OCI-LY3 (cell line): ENCODE measurements around the gene VAT1L.

ENCODE experiments used
- H2AFZ ChIP-seq: fragments of 200-600, 300-600 bp; shearing (Covaris generic); 2 replicates; pipeline ENCODE4 v1.6.0; 2014; ENCODE audit warnings: antibody characterized with exemption, low read depth, low read length
- H3K27ac ChIP-seq: fragments of 200-600, 300-600 bp; sonication (generic); 2 replicates; pipeline ENCODE4 v1.5.1; 2014; ENCODE audit warnings: mild to moderate bottlenecking, low read length, moderate library complexity, mixed read lengths
- H3K27me3 ChIP-seq: fragments of 200-600, 300-600 bp; sonication (generic); 2 replicates; pipeline ENCODE4 v1.6.1; 2014; ENCODE audit warnings: low read depth, low read length, mixed read lengths
- H3K36me3 ChIP-seq: fragments of 200-600, 300-600 bp; sonication (generic); replicated peaks from 2 replicates; pipeline ENCODE3; 2014; ENCODE audit warnings: low read depth, low read length, mixed read lengths
- H3K4me1 ChIP-seq: fragments of 300-600, 200-600 bp; sonication (generic); 2 replicates; pipeline ENCODE4 v1.6.1; 2014; ENCODE audit warnings: low read length, mixed read lengths
- H3K4me2 ChIP-seq: fragments of 200-600, 300-600 bp; sonication (generic); 2 replicates; pipeline ENCODE4 v1.6.1; 2014; ENCODE audit warnings: low read length, mixed read lengths
- H3K4me3 ChIP-seq: fragments of 300-600, 200-600 bp; sonication (generic); 2 replicates; pipeline ENCODE4 v1.5.1; 2014; ENCODE audit warnings: antibody characterized with exemption, mild to moderate bottlenecking, low read length, moderate library complexity
- H3K79me2 ChIP-seq: fragments of 300-600, 200-600 bp; shearing (Covaris generic); 2 replicates; pipeline ENCODE4 v1.6.1; 2014; ENCODE audit warnings: mild to moderate bottlenecking, low read length, mixed read lengths
- H3K9ac ChIP-seq: fragments of 300-600, 200-600 bp; shearing (Covaris generic); 2 replicates; pipeline ENCODE4 v1.6.0; 2014; ENCODE audit warnings: mild to moderate bottlenecking, low read length, moderate library complexity
- H3K9me3 ChIP-seq: fragments of 200-600, 300-600 bp; shearing (Covaris generic); 2 replicates; pipeline ENCODE4 v1.6.1; 2014; ENCODE audit warnings: low read length, mixed read lengths; ENCODE audit not compliant: insufficient read depth
- H4K20me1 ChIP-seq: fragments of 200-600, 300-600 bp; sonication (generic); 2 replicates; pipeline ENCODE4 v1.6.1; 2016; ENCODE audit warnings: low read length, mixed read lengths; ENCODE audit not compliant: insufficient read depth
- CTCF ChIP-seq: fragments of 200-600, 300-600 bp; sonication (generic); IDR thresholded peaks from 2 replicates; pipeline ENCODE4 v1.5.1; 2014; ENCODE audit warnings: antibody characterized with exemption, low read length, low read depth
- EZH2phosphoT487 ChIP-seq: fragments of 200-600 bp; shearing (Covaris generic); IDR thresholded peaks from 2 replicates; pipeline ENCODE4 v1.6.1; 2018; ENCODE audit warnings: antibody characterized with exemption, mixed run types, low read depth

VAT1L gene

GRCh38 chr16:77761204-77761603, 27.2 kb upstream of the VAT1L start:
- no peaks in the 10 kb centered on the region for H3K36me3 ChIP-seq
- H3K9ac ChIP-seq = no peak overlapping the region
- no peak overlapping the region for H3K4me3 ChIP-seq
- no peak for TF ChIP-seq EZH2phosphoT487
- no peak for TF ChIP-seq CTCF
- no peak overlapping the region for H3K4me2 ChIP-seq
- no peak overlapping the region for H2AFZ ChIP-seq
- no peaks in the 10 kb centered on the region for H3K79me2 ChIP-seq
- no peaks in the 10 kb centered on the region for H4K20me1 ChIP-seq
- no peaks in the 10 kb centered on the region for H3K9me3 ChIP-seq
- no peaks in the 10 kb centered on the region for H3K4me1 ChIP-seq
- peaks cover under 1% of the 10 kb centered on the region; the same call in 1 of the 2 replicates for H3K27me3 ChIP-seq
- H3K27ac ChIP-seq = no peak overlapping the region

GRCh38 chr16:77762262-77762661, 26.1 kb upstream of the VAT1L start:
- Histone ChIP-seq H3K79me2 (no peaks in the 10 kb centered on the region), H3K9ac (no peak overlapping the region), H3K27ac (no peak overlapping the region), H3K36me3 (no peaks in the 10 kb centered on the region), H4K20me1 (no peaks in the 10 kb centered on the region), H3K4me1 (no peaks in the 10 kb centered on the region), H3K4me2 (no peak overlapping the region), H3K27me3 (no peaks in the 10 kb centered on the region), H2AFZ (no peak overlapping the region), H3K9me3 (no peaks in the 10 kb centered on the region), H3K4me3 (no peak overlapping the region)
- TF ChIP-seq CTCF (no peak), EZH2phosphoT487 (no peak)

GRCh38 chr16:77763994-77764393, 24.4 kb upstream of the VAT1L start:
- Histone ChIP-seq H2AFZ (no peak overlapping the region), H3K27me3 (peaks cover 7% of the 10 kb centered on the region), H3K9ac (no peak overlapping the region), H3K9me3 (no peaks in the 10 kb centered on the region), H4K20me1 (no peaks in the 10 kb centered on the region), H3K4me3 (no peak overlapping the region), H3K27ac (no peak overlapping the region), H3K36me3 (no peaks in the 10 kb centered on the region), H3K79me2 (no peaks in the 10 kb centered on the region), H3K4me2 (no peak overlapping the region), H3K4me1 (no peaks in the 10 kb centered on the region)
- no peak for TF ChIP-seq EZH2phosphoT487

- no peak for TF ChIP-seq CTCF
- TF ChIP-seq EZH2phosphoT487 = no peak
- no peak overlapping the region for H3K4me2 ChIP-seq
- H3K27ac ChIP-seq = no peak overlapping the region
- no peak overlapping the region for H3K4me3 ChIP-seq
- H3K27me3 ChIP-seq = peaks cover 16% of the 10 kb centered on the region
- no peaks in the 10 kb centered on the region for H4K20me1 ChIP-seq
- H3K9me3 ChIP-seq = no peaks in the 10 kb centered on the region
- no peaks in the 10 kb centered on the region for H3K79me2 ChIP-seq
- no peaks in the 10 kb centered on the region for H3K36me3 ChIP-seq
- no peak overlapping the region for H3K9ac ChIP-seq
- H3K4me1 ChIP-seq = no peaks in the 10 kb centered on the region
- H2AFZ ChIP-seq = no peak overlapping the region
Measured at GRCh38 chr16:77767211-77767610, 21.2 kb upstream of the VAT1L start.

GRCh38 chr16:77767826-77768225, 20.5 kb upstream of the VAT1L start:
- H3K36me3 ChIP-seq = no peaks in the 10 kb centered on the region
- H3K4me3 ChIP-seq = no peak overlapping the region
- no peak overlapping the region for H3K27ac ChIP-seq
- H2AFZ ChIP-seq = no peak overlapping the region
- no peaks in the 10 kb centered on the region for H3K4me1 ChIP-seq
- H3K27me3 ChIP-seq = peaks cover 16% of the 10 kb centered on the region
- TF ChIP-seq CTCF = no peak
- no peak for TF ChIP-seq EZH2phosphoT487
- no peak overlapping the region for H3K4me2 ChIP-seq
- no peak overlapping the region for H3K9ac ChIP-seq
- no peaks in the 10 kb centered on the region for H3K79me2 ChIP-seq
- no peaks in the 10 kb centered on the region for H3K9me3 ChIP-seq
- H4K20me1 ChIP-seq = no peaks in the 10 kb centered on the region
